HG02571 (cell line): ENCODE results near the gene KIFAP3.
"Not testable (repeated sequence)": the region's sequence is repeated elsewhere in the genome, so short reads cannot be mapped to it uniquely, and the experiment has no call there.

Source experiments
- ATAC-seq: cut with Tn5 transposase; IDR thresholded peaks from one replicate; pipeline ENCODE4 v1.9.1; 2021; ENCODE audit warnings: mild to moderate bottlenecking, moderate library complexity; ENCODE audit not compliant: unreplicated experiment

KIFAP3 gene

DNA sequence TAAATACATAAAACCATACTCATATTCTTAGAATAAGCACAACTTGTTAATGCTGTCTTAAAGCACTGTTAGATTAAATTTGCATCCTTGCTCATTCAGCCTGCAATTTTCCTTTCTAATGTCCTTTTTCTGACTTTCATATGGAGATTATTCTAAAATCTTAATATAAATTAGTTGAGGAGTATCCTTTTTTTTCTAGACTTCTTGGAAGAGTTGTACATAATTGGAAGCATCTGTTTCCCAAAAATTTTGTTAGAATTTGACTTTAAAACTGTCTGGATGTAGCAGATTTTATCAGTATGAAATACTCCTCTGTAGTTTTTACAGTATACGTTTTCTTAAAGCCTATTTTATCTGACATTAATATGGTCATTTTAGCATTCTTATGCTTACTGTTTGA, 9.7 kb downstream of the KIFAP3 start:
- ATAC-seq = no peak

- ATAC-seq = no peak
These were observed 11.2 kb downstream of the KIFAP3 start for GRCh38 chr1:170063109-170063826.

GRCh38 chr1:170061676-170062075, 12.8 kb downstream of the KIFAP3 start:
- not testable (repeated sequence) for ATAC-seq

GRCh38 chr1:170060015-170060520, 14.4 kb downstream of the KIFAP3 start:
- not testable (repeated sequence) for ATAC-seq

GRCh38 chr1:170049176-170049800, 25.2 kb downstream of the KIFAP3 start:
- ATAC-seq = no peak

DNA sequence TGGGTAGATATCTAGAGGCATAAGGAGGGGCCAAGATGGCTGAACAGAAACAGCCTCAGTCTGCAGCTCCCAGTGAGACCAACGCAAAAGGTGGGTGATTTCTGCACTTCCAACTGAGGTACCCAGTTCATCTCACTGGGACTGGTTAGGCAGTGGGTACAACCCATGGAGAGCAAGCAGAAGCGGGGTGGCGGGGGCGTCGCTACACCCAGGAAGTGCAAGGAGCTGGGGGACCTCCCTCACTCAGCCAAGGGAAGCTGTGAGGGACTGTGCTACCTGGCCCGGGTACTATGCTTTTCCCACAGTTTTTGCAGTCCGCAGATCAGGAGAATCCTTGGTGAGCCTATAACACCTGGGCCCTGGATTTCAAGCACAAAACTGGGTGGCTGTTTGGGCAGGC, 26.0 kb downstream of the KIFAP3 start:
- ATAC-seq = no peak

- no peak for ATAC-seq
These were observed 30.3 kb downstream of the KIFAP3 start for GRCh38 chr1:170044187-170044586.

GRCh38 chr1:170041423-170042192, 32.9 kb downstream of the KIFAP3 start:
- no peak for ATAC-seq

GRCh38 chr1:170032531-170033280, 41.8 kb downstream of the KIFAP3 start:
- ATAC-seq = no peak

- ATAC-seq = no peak
These were observed 44.3 kb downstream of the KIFAP3 start for GRCh38 chr1:170030212-170030611.

GRCh38 chr1:170027760-170028159, 46.7 kb downstream of the KIFAP3 start:
- ATAC-seq = no peak

DNA sequence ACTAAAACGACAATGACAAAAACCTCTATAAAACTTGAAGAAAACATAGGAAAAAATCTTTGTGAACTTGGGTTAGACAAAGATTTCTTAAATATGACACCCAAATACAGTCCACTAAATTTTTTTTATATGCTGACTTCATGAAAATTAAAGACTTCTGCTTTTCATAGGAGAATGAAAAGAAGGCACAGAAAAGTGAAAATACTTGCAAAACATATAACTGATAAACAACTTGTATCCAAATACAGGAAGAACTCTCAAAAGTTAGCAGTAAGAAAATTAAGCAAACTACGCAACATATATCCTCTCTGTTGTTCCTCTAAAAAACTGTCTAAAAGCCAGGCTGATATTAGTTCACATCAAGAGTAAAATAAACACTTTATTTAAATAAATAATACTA, 53.6 kb downstream of the KIFAP3 start:
- no peak for ATAC-seq

GRCh38 chr1:170017478-170017877, 57.0 kb downstream of the KIFAP3 start:
- ATAC-seq = no peak

DNA sequence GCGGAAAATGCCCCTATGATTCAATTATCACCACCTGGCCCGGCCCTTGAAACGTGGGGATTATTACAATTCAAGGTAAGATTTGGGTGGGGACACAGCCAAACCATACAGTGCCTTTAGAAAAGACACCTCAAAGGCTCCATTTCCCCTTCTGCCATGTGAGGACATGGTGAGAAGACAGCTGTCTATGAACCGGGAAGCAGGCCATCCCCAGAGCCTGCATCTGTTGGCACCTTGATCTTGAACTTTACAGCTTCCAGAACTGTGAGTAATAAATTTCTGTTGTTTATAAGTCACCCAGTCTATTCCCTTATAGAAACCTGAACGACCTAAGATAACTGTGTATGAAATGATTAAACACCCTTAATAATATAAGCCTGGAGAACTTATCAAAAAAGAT, 61.6 kb downstream of the KIFAP3 start:
- no peak for ATAC-seq

DNA sequence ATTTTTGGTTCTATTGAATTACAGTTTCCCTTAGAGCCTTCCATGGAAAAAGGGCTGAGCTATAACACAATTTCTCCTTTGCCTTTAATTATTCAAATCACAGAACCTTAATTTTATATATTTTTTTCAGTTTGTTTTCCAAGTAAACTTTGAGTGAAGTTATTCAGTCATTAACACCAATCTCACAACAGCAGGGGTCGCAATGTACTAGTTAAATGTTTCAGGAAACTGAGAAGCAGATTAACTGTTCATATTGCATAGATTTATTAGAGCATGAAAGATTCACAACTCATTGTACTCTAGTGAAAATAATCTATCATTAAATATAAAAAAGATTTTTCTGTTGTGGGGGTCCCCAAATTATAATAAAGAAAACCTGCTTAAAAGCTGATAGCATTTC, 64.1 kb downstream of the KIFAP3 start:
- ATAC-seq = no peak

- no peak for ATAC-seq
These were observed 64.9 kb downstream of the KIFAP3 start for GRCh38 chr1:170009551-170009950.

DNA sequence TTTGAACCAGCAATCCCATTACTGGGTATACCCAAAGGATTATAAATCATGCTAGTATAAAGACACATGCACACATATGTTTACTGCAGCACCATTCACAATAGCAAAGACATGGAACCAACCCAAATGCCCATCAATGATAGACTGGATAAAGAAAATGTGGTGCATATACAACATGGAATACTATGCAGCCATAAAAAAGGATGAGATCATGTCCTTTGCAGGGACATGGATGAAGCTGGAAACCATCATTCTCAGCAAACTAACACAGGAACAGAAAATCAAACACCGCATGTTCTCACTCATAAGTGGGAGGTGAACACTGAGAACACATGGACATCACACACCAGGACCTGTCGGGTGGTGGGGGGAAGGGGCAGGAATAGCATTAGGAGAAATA, 65.8 kb downstream of the KIFAP3 start:
- ATAC-seq = not testable (repeated sequence)

DNA sequence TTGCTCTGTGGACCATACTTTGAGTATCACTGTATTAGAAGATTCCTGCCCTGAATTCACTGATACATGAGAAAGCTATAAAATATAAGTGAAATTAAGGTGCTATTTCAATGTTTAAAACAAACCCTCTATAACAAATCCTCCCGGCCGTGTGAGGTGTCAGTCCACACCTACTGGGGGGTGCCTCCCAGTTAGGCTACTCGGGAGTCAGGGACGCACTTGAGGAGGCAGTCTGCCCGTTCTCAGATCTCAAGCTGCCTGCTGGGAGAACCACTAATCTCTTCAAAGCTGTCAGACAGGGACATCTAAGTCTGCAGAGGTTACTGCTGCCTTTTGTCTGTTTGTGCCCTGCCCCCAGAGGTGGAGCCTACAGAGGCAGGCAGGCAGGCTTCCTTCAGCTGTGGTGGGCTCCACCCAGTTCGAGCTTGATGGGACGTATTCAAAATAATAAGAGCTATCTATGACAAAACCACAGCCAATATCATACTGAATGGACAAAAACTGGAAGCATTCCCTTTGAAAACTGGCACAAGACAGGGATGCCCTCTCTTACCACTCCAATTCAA, 71.1 kb downstream of the KIFAP3 start:
- not testable (repeated sequence) for ATAC-seq

- no peak for ATAC-seq
These were observed 73.2 kb downstream of the KIFAP3 start for GRCh38 chr1:170001266-170001665.

- ATAC-seq = no peak
These were observed 74.7 kb downstream of the KIFAP3 start for GRCh38 chr1:169999761-170000160.

- ATAC-seq = no peak
These were observed 75.2 kb downstream of the KIFAP3 start for GRCh38 chr1:169999331-169999741.
